HG02588 (cell line): Measurements from ENCODE around the gene DET1.
"Not testable (repeated sequence)": the region's sequence is repeated elsewhere in the genome, so short reads cannot be mapped to it uniquely, and the experiment has no call there.

Experiments used
- ATAC-seq: cut with Tn5 transposase; IDR thresholded peaks from one replicate; pipeline ENCODE4 v1.9.1; 2021; ENCODE audit warnings: mild to moderate bottlenecking, moderate library complexity; ENCODE audit not compliant: unreplicated experiment

The DET1 gene

GRCh38 chr15:88546248-88547129, at the start of gene DET1:
DET1 (minus strand) TSS chr15:88546681; CDS start chr15:88531705, 14,976 bp downstream.
- peak; percentile 97 for ATAC-seq

DNA sequence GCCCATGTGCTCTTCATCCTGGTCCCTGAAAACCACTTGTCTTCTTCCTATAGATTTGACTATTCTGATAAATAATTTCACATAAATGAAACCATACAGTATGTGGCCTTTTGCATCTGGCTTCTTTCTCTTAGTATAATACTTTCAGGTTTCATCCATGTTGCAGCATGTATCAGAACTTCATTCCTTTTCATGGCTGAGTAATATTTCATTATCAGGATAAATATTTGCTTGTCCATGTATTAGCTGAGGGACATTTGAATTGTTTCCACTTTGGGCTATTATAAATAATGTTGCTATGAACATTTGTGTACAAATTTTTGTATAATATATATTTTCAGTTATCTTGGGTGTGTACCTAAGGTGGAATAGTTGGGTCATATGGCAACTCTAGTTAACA, 44.9 kb upstream of the DET1 start:
- no peak for ATAC-seq

DNA sequence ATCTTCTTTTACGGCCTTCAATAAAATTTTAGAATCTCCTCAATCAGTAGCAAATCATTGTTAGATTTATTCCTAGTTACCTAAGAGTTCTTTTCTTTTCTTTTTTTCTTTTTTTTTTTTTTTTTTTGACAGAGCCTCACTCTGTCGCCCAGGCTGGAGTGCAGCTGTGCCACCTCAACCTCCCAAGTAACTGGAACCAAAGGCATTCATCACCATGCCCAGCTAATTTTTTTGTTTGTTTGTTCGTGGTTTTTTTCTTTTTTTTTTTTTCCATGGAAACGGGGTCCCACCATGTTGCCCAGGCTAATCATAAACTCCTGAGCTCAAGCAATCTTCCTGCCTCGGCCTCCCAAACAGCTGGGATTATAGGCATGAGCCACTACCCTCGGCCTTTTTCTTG, 44.3 kb upstream of the DET1 start:
- ATAC-seq, result no peak

DNA sequence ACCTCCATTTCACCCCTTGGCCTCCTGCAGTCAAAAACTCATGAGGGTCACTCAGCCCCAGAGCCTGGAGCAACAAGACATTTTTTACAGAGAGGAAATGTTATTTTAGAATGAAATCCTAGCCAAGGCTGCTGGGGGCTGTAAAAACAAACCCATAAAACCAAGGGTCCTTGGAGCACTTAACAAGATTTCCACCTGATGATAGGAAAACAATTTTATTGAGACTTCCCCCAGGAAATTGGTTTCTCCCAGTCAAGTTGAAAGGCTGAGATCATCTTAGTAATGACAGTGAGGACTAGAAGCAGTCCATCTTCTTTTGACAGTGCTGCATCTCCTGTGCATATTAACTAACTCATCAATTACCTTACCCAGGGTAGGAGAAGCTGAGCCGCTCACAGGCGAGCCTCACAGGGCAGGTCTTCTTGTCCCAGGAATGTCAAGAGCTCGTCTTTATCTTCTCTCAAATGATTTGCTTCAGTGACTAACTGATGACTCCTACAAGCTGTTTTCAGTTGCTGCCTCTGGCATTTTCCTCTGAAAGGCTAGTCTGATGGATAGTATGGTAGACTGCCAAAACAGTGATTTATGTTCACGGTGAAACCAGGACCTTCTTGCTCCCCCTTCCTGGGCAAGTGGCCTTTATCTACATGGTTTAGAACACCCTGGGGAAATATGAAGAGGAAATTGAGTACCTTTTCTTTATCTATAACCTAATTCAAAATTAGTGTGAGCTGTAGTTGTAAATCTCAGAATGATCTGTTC, 40.1 kb upstream of the DET1 start:
- ATAC-seq, result no peak

- ATAC-seq, result no peak
These were observed 34.1 kb upstream of the DET1 start for GRCh38 chr15:88580532-88580931.

- ATAC-seq, result no peak
These were observed 32.8 kb upstream of the DET1 start for GRCh38 chr15:88579322-88579721.

- no peak for ATAC-seq
These were observed 28.2 kb upstream of the DET1 start for GRCh38 chr15:88574655-88575054.

- no peak for ATAC-seq
These were observed 27.6 kb upstream of the DET1 start for GRCh38 chr15:88574077-88574476.

DNA sequence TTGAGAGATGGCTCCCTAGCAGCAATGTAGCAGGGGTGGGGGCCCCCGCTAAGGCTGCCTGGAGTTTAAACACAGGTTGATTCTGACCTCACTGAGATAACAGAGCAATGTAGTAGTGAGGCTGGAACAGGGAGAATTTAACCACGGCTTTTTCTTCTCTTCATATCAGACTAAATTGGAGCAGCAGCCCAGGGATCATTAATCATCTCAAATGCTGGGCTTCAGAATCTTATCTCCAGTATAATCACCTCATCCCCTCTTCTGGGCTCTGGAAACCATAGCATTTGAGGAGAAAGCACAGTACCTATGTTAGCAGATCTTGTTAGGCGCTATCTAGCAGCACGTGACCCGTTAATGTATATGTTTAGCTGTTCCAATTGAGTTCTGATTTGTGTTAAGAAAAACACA, 25.4 kb upstream of the DET1 start:
- no peak for ATAC-seq

- no peak for ATAC-seq
These were observed 24.8 kb upstream of the DET1 start for GRCh38 chr15:88571153-88571851.

GRCh38 chr15:88568589-88568988, 22.1 kb upstream of the DET1 start:
- ATAC-seq, result no peak

- no peak for ATAC-seq
These were observed 18.3 kb upstream of the DET1 start for GRCh38 chr15:88564741-88565140.

- no peak for ATAC-seq
These were observed 17.2 kb upstream of the DET1 start for GRCh38 chr15:88563638-88564037.

- not testable (repeated sequence) for ATAC-seq
These were observed 13.1 kb upstream of the DET1 start for GRCh38 chr15:88559565-88559964.

DNA sequence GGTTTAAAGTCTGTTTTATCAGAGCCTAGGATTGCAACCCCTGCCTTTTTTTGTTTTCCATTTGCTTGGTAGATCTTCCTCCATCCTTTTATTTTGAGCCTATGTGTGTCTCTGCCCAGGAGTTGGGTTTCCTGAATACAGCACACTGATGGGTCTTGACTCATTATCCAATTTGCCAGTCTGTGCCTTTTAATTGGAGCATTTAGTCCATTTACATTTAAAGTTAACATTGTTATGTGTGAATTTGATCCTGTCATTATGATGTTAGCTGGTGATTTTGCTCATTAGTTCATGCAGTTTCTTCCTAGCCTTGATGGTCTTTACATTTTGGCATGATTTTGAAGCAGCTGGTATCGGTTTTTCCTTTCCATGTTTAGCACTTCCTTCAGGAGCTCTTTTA, 11.5 kb upstream of the DET1 start:
- ATAC-seq, result not testable (repeated sequence)

GRCh38 chr15:88548009-88548408, 1.5 kb upstream of the DET1 start:
- not testable (repeated sequence) for ATAC-seq

DNA sequence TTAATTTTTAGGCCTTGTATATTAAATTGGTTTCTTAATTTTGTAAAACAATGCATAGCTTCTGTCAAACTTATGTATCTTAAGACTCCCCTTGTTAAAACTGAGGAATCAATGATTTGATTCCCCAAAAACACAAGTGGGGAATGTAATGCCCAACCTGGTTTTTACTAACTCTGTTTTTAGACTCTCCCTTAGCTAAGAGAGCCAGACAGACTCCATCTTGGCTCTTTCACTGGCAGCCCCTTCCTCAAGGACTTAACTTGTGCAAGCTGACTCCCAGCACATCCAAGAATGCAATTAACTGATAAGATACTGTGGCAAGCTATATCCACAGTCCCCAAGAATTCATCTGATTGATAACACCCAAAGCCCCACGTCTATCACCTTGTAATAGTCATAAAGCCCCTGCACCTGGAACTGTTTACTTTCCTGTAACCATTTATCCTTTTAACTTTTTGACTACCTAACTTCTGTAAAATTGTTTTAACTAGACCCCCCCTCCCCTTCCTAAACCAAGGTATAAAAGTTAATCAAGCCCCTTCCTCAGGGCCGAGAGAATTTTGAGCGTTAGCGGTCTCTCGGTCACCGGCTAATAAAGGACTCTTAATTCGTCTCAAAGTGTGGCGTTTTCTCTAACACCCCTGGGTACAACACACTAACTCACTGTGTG, 768 bp downstream of the DET1 start:
- not testable (repeated sequence) for ATAC-seq

DNA sequence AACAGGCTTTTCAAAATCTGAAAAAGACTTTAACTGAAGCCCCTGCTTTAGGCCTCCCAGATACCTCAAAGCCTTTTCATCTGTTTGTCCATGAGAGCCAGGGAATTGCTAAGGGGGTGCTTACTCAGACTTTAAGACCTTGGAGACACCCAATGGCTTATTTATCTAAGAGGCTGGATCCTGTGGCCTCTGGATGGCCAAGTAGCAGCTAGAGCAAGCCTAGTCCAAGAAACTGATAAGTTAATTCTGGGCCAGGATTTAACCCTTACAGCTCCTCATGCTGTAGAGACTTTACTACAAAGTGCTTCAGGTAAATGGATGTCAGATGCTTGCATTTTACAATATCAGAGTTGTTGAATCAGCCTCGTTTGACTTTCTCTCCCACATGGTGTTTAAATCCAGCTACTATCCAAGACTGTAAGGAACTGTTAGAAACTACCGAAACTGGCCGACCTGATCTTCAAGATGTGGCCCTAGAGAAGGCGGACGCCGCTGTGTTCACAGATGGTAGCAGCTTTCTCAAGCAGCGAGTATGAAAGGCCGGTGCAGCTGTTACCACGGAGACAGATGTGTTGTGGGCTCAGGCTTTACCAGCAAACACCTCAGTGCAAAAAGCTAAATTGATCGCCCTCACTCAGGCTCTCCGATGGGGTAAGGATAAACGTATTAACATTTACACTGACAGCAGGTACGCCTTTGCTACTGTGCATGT, 3.3 kb downstream of the DET1 start:
- ATAC-seq, result no peak

DNA sequence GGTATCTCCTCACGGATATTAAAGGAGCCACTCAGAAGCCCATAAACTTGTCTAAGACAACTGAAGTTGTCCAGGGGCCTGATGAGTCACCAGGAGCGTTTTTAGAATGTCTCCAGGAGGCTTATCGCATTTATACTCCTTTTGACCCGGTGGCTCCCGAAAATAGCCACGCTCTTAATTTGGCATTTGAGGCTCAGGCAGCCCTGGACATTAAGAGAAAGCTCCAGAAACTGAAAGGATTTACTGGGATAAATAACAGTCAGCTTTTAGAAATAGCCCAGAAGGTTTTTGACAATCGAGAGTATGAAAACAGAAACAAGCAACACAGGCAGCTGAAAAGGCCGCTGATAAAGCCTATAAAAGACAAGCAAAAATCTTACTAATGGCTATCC, 4.1 kb downstream of the DET1 start:
- ATAC-seq, result no peak

GRCh38 chr15:88541709-88542341, 4.7 kb downstream of the DET1 start:
- no peak for ATAC-seq
